Neuron (in vitro differentiated cells): ENCODE measurements around the gene THAP2.

Experiments
- H2AFZ ChIP-seq: one replicate; pipeline ENCODE4 v1.6.1; 2013; ENCODE audit warnings: low read depth, mild to moderate bottlenecking, inconsistent platforms, low read length, moderate library complexity
- H3K27me3 ChIP-seq: one replicate; pipeline ENCODE4 v1.6.1; 2013; ENCODE audit warnings: low read length; ENCODE audit not compliant: insufficient read depth
- H3K36me3 ChIP-seq: one replicate; pipeline ENCODE4 v1.6.1; 2013; ENCODE audit warnings: low read length; ENCODE audit not compliant: insufficient read depth
- H3K4me1 ChIP-seq: one replicate; pipeline ENCODE4 v1.6.1; 2013; ENCODE audit warnings: low read length; ENCODE audit not compliant: insufficient read depth
- H3K4me3 ChIP-seq: 2 replicates; pipeline ENCODE4 v1.5.1; 2013; ENCODE audit warnings: mild to moderate bottlenecking, low read length, moderate library complexity
- H3K9me3 ChIP-seq: one replicate; pipeline ENCODE4 v1.6.1; 2013; ENCODE audit warnings: low read length

Gene THAP2

GRCh38 chr12:71646512-71646911, 17.6 kb upstream of the THAP2 start:
- Histone ChIP-seq H3K9me3 (peaks cover 1% of the 10 kb centered on the region), H3K4me3 (no peak overlapping the region), H3K4me1 (no peaks in the 10 kb centered on the region), H3K36me3 (peaks cover 57% of the 10 kb centered on the region), H2AFZ (no peak overlapping the region), H3K27me3 (no peaks in the 10 kb centered on the region)

DNA sequence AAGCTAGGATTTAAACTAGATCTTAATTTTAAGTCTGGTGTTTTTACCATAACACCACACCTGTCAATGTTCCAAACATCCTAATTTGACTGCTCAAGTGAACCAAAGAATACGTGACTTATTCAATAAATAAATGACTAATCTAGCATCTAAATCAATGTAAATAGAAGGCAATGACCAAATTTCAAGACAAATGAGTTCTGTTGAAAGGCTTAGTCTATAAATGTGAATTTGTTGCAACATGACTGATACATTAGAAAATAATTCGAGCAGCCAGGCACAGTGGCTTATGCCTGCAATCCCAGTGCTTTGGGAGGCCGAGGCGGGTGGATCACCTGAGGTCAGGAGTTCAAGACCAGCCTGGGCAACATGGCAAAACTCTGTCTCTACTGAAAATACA, 15.6 kb upstream of the THAP2 start:
- Histone ChIP-seq H3K36me3 (peaks cover 49% of the 10 kb centered on the region), H3K4me1 (no peaks in the 10 kb centered on the region)

GRCh38 chr12:71649401-71649800, 14.7 kb upstream of the THAP2 start:
- H3K4me3 ChIP-seq, result no peak overlapping the region
- H2AFZ ChIP-seq, result no peak overlapping the region
- no peaks in the 10 kb centered on the region for H3K27me3 ChIP-seq
- H3K4me1 ChIP-seq, result no peaks in the 10 kb centered on the region
- H3K36me3 ChIP-seq, result peaks cover 46% of the 10 kb centered on the region
- H3K9me3 ChIP-seq, result peaks cover 16% of the 10 kb centered on the region

More for the DNA sequence above, 15.6 kb upstream of the THAP2 start:
- H3K9me3 ChIP-seq, result peaks cover 8% of the 10 kb centered on the region
- no peak overlapping the region for H3K4me3 ChIP-seq
- H2AFZ ChIP-seq, result no peak overlapping the region
- no peaks in the 10 kb centered on the region for H3K27me3 ChIP-seq

DNA sequence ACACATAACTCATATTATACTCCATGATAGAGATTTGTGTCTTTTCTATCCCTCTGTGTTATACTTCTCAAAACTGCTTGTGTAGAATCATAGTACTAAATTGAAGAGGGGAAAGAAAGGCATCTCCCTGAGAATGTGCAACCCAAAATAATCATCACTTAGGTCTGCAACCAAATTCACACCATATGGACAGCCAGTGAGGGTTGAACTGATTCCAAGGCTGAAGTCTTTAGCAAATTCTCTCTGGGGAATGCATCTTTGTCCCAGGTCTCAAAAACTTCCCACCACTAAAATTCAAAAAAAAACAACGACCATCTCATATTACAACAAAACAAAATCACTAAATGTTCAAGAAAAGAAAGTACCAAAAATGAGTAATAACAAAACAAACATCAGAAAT, 11.4 kb upstream of the THAP2 start:
- Histone ChIP-seq H3K36me3 (peaks cover 60% of the 10 kb centered on the region), H3K27me3 (no peaks in the 10 kb centered on the region), H3K4me3 (no peak overlapping the region), H2AFZ (no peak overlapping the region), H3K9me3 (peaks cover 24% of the 10 kb centered on the region), H3K4me1 (no peaks in the 10 kb centered on the region)

DNA sequence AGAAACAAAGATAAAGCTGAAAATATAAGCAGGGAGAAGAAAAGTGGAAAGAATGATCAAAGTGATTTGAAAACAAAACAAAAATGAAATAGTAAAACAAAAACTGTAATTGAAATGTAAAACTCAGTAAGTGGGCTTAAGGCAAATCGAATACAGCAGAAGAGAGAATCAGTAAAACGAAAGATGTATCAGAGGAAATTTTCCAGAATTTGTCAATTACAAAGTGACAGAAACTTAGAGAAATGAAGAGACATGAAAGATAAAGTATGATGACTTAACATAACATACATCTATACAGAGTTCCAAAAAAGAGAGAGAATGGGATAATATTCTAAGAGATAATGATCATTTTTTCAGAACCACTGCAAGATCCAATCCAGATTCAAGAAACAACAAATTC, 11.0 kb upstream of the THAP2 start:
- Histone ChIP-seq H2AFZ (no peak overlapping the region), H3K27me3 (no peaks in the 10 kb centered on the region), H3K9me3 (peaks cover 24% of the 10 kb centered on the region), H3K36me3 (peaks cover 64% of the 10 kb centered on the region), H3K4me3 (no peak overlapping the region), H3K4me1 (no peaks in the 10 kb centered on the region)

DNA sequence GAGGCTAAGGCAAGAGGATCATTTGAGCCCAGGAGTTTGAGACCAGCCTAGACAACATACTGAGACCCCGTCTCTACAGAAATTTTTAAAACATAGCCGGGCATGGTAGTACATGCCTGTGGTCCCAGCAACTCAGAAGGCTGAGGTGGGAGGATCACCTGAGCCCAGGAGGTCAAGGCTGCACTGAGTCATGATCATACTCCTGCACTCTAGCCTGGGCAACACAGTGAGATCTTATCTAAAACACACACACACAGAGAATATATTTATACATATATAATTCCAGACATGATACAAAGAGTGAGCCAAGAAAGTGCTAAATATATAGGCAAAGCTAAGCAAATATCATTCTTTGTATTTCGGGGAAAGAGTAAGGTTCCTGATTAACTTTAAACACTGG, 9.9 kb upstream of the THAP2 start:
- peaks cover 72% of the 10 kb centered on the region for H3K36me3 ChIP-seq
- no peak overlapping the region for H3K4me3 ChIP-seq
- peaks cover 24% of the 10 kb centered on the region for H3K9me3 ChIP-seq
- no peaks in the 10 kb centered on the region for H3K4me1 ChIP-seq
- H2AFZ ChIP-seq, result no peak overlapping the region
- H3K27me3 ChIP-seq, result no peaks in the 10 kb centered on the region

DNA sequence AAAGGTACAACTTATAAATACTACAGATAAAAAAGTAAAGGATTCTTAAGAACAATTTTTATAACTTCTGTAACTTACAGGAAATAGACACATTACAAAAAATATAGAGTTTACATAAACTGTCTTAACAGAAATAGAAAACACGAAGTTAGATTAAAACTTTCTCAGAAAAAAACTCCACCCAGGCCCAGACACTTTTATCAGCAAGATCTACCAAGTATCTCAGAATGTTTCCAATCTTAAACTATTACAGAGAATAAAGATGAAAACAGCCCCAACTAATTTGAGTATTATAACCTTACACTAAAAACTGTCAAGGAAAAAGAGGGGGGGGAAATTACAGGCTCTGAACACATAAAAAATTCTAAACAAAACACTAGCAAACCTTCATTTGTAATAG, 8.6 kb upstream of the THAP2 start:
- Histone ChIP-seq H3K36me3 (peaks cover 82% of the 10 kb centered on the region), H3K9me3 (peaks cover 23% of the 10 kb centered on the region), H3K27me3 (no peaks in the 10 kb centered on the region), H3K4me1 (no peaks in the 10 kb centered on the region), H3K4me3 (no peak overlapping the region), H2AFZ (no peak overlapping the region)

GRCh38 chr12:71655907-71656306, 8.2 kb upstream of the THAP2 start:
- Histone ChIP-seq H3K9me3 (peaks cover 23% of the 10 kb centered on the region), H3K4me1 (no peaks in the 10 kb centered on the region), H3K4me3 (no peak overlapping the region), H2AFZ (no peak overlapping the region), H3K27me3 (no peaks in the 10 kb centered on the region), H3K36me3 (peaks cover 78% of the 10 kb centered on the region)

DNA sequence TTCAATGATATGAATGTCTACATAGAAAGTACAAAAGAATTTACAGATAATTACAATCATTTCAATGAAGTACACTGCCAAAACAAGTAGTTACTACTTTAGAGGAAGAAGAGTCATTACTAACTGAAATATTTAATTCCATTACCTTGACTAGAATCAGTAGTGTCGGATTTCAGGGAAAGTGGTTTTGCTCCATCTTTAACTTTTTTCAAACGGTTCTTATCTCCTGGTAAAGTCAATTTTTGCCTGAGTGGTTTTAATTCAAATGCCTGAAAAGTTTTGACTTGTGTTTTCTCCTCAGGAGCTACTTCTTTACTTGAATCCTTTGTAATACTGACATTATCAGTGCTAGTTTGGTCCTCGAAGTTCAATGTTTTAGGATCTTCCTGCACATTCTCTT, 7.4 kb upstream of the THAP2 start:
- Histone ChIP-seq H3K4me1 (peaks cover 4% of the 10 kb centered on the region), H3K4me3 (no peak overlapping the region), H3K9me3 (peaks cover 22% of the 10 kb centered on the region), H3K27me3 (no peaks in the 10 kb centered on the region), H3K36me3 (peaks cover 72% of the 10 kb centered on the region), H2AFZ (no peak overlapping the region)

DNA sequence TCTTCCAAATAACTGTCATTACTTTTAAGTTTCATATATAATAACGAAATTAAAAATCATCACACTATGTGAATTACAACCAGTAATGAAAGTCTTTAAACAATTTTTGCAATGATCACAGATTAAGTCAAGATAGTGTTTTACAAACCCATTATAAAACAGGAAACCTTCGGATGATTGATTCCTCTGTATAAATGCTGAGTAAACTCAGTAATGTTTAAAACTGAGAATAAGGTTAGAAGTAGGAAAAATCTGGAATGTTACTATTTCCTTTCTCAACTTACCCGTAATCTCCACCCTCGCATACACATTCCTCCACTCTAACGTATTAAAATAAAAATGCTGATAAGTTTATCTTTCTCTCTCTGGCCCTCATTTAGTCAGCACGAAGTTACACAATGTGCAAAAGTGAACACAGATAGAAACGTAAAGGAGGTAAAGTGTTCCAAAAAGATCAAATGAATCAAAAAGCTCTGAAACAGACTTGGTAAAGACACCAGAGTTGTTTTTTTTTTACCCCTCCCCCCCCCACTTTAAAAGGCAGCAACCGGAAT, 2.0 kb upstream of the THAP2 start:
- Histone ChIP-seq H3K36me3 (peaks cover 37% of the 10 kb centered on the region), H3K4me3 (peak overlapping the region; percentile 88)

DNA sequence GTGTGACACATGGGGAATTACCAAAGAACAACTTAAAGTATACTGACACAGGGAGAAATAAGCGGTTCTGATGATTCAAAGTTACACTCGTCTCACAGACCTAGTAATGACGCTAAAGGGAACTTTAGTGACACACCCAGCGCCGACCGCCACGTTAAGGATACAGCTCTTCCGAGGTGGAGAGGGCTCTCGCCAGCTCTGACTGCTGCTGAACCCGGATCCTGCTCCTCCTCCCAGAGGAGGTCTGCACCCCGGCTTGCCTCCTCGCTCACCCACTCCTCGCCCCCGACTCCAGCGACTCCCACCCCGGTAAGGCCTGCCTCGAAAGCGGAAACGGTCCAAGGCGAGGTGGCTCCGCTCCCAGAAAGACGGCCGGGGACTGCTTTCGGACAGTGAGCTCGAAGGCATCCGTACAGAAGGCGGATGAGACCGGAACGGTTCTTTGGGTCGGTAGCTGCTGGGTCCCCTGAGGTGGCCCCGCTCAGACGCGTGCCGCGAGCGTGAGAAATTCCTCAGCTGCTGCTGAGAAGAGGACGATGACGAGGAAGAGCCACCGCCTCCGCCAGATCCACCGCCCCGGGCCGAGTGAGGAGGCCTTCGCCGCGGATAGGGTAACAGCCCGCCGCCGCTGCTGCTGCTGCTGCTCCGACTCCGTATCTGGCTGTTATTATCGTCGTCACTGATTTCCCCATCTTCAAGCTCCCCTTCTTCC, 1.1 kb upstream of the THAP2 start:
- peaks cover 14% of the 10 kb centered on the region for H3K4me1 ChIP-seq
- H2AFZ ChIP-seq, result peak overlapping the region; percentile 41
- H3K9me3 ChIP-seq, result no peaks in the 10 kb centered on the region
- peaks cover 29% of the 10 kb centered on the region for H3K36me3 ChIP-seq
- no peaks in the 10 kb centered on the region for H3K27me3 ChIP-seq
- H3K4me3 ChIP-seq, result peak overlapping the region; percentile 88

More for the DNA sequence above, 2.0 kb upstream of the THAP2 start:
- H2AFZ ChIP-seq, result no peak overlapping the region
- no peaks in the 10 kb centered on the region for H3K27me3 ChIP-seq
- H3K4me1 ChIP-seq, result peaks cover 14% of the 10 kb centered on the region
- peaks cover 2% of the 10 kb centered on the region for H3K9me3 ChIP-seq

GRCh38 chr12:71664411-71665089, 449 bp downstream of the THAP2 start:
- Histone ChIP-seq H3K4me3 (peak overlapping the region; percentile 88), H3K27me3 (no peaks in the 10 kb centered on the region), H3K9me3 (no peaks in the 10 kb centered on the region), H3K36me3 (peaks cover 13% of the 10 kb centered on the region), H2AFZ (peak overlapping the region; percentile 66), H3K4me1 (peaks cover 14% of the 10 kb centered on the region)

DNA sequence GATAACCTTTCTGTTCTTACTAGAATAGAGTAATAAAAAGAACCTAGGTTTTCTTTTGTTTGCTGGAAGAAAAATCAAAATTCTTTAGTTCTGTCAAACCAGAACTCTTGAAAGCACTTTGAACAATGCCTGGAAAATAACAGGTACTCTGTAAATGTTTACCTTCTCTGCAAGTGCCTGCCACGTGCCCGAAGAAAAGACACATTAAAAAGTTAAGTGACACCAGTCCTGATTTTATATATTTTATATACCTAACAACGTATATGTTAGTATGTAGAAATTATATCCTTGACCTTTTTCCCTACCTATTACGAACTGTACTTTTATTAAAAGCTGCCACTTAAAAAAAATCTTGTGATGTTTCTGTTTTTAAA, 976 bp downstream of the THAP2 start:
- Histone ChIP-seq H3K27me3 (no peaks in the 10 kb centered on the region), H3K4me3 (peak overlapping the region; percentile 88), H3K4me1 (peaks cover 14% of the 10 kb centered on the region), H2AFZ (peak overlapping the region; percentile 66), H3K9me3 (no peaks in the 10 kb centered on the region), H3K36me3 (peaks cover 8% of the 10 kb centered on the region)
